Panc1 (cell line): ENCODE results near the gene DGKG. TPM values are rescaled to one million over a fixed set of nuclear protein-coding genes. Genes with fewer than 3 reads are reported as not detected.
A peak's percentile ranks its signal among the peaks of the same experiment; 100 is the strongest.

Experiments
- ATAC-seq: fragments of 200-7000 bp; cut with Tn5 transposase; 2 replicates; pipeline ENCODE4 v1.9.1; 2020; ENCODE audit warnings: mild to moderate bottlenecking, moderate library complexity
- BruUV-seq: library from RNA; stranded (reverse); fragments of 400-500 nt; replicated peaks from 2 replicates; lab custom pipeline; 2021; lab: Mats Ljungman, UMichigan
- CTCF ChIA-PET: fragments of 300-600 bp; sonication (Branson Sonifier 250); formaldehyde crosslinking; loops from one replicate; lab custom pipeline; 2022; ENCODE audit warnings: antibody characterized with exemption; lab: Charles Lee
- POLR2A ChIA-PET: fragments of 300-600 bp; sonication (Branson Sonifier 250); formaldehyde crosslinking; loops from one replicate; lab custom pipeline; 2022; ENCODE audit warnings: antibody characterized with exemption; lab: Charles Lee
- DNase-seq: peaks from one replicate; pipeline ENCODE4 v3.0.0-alpha.2; 2010; ENCODE audit warnings: low read depth, low spot score
- H3K27ac ChIP-seq: 2 replicates; pipeline ENCODE4 v1.5.1; 2011; ENCODE audit warnings: mild to moderate bottlenecking, low read length, inconsistent platforms
- H3K27me3 ChIP-seq: fragments of 200-500 bp; sonication (Bioruptor generic); 2 replicates; pipeline ENCODE4 v1.6.0; 2014; ENCODE audit warnings: low read length, inconsistent platforms; ENCODE audit not compliant: control insufficient read depth, insufficient read depth
- H3K36me3 ChIP-seq: fragments of 200-500 bp; sonication (Bioruptor generic); 2 replicates; pipeline ENCODE4 v1.5.1; 2014; ENCODE audit warnings: inconsistent platforms, mild to moderate bottlenecking, low read length, moderate library complexity; ENCODE audit not compliant: control insufficient read depth, insufficient read depth
- H3K4me1 ChIP-seq: 2 replicates; pipeline ENCODE4 v1.5.1; 2011; ENCODE audit warnings: inconsistent platforms, mild to moderate bottlenecking, low read length, moderate library complexity; ENCODE audit not compliant: control insufficient read depth, insufficient read depth
- H3K4me3 ChIP-seq, 2 experiments: 2 replicates each; pipeline ENCODE4 v1.5.1; 2011 to 2012; ENCODE audit warnings: low read depth in 2 of 2, low read length in 2 of 2, mild to moderate bottlenecking in 2 of 2, inconsistent platforms in 1 of 2, moderate library complexity in 1 of 2
- H3K9me3 ChIP-seq: fragments of 200-500 bp; sonication (Bioruptor generic); 2 replicates; pipeline ENCODE4 v1.5.1; 2014; ENCODE audit warnings: low read depth, mild to moderate bottlenecking, inconsistent platforms, low read length, moderate library complexity; ENCODE audit not compliant: control insufficient read depth, insufficient read depth
- CTCF ChIP-seq: fragments of 450-650 bp; IDR thresholded peaks from 2 replicates; pipeline ENCODE4 v1.5.1; 2017; ENCODE audit warnings: mild to moderate bottlenecking
- POLR2AphosphoS5 ChIP-seq: IDR thresholded peaks from 2 replicates; pipeline ENCODE4 v1.6.1; 2012; ENCODE audit warnings: mild to moderate bottlenecking, low read depth, low read length, moderate library complexity
- REST ChIP-seq, 2 experiments: IDR thresholded peaks; 2 replicates each; pipeline ENCODE4 v1.6.1; 2011 to 2012; ENCODE audit warnings: low read depth in 2 of 2, control low read depth in 1 of 2, low read length in 1 of 2, mild to moderate bottlenecking in 1 of 2, moderate library complexity in 1 of 2; ENCODE audit not compliant: insufficient read depth in 1 of 2
- SIN3A ChIP-seq: IDR thresholded peaks from 2 replicates; pipeline ENCODE4 v1.6.1; 2012; ENCODE audit warnings: low read depth, mild to moderate bottlenecking, low read length, moderate library complexity, borderline replicate concordance; ENCODE audit not compliant: insufficient read depth
- TCF7L2 ChIP-seq: IDR thresholded peaks from 2 replicates; pipeline ENCODE4 v1.6.1; 2011; ENCODE audit warnings: mild to moderate bottlenecking, low read depth, low read length, inconsistent platforms
- in situ Hi-C: cut with HindIII; loops from 2 replicates; pipeline ENCODE4 v1.10.0; 2016; ENCODE audit warnings: low sequenced_read_pairs, low pct_unique_long_range_greater_than_20kb
- intact Hi-C: fragments of 100-400 bp; cut with micrococcal nuclease; formaldehyde crosslinking; loops from one replicate; pipeline ENCODE4 v1.10.0; 2022; ENCODE audit not compliant: unreplicated experiment
- total RNA-seq: library from RNA; stranded (reverse); gene quantifications from one replicate; pipeline ENCODE4 v1.2.1, GENCODE V29; 2021; ENCODE audit not compliant: unreplicated experiment

Gene DGKG
- total RNA-seq, 1 experiment from 2014 or later: 0.46 TPM

GRCh38 chr3:186097663-186098451 lies 264.2 kb downstream of the DGKG start:
- Histone ChIP-seq H3K27ac (peak overlapping the region; percentile 65), H3K36me3 (peaks cover 16% of the 10 kb centered on the region), H3K4me3 (peak overlapping the region; percentile 31 to 51), H3K9me3 (no peaks in the 10 kb centered on the region), H3K4me1 (peaks cover 36% of the 10 kb centered on the region), H3K27me3 (no peaks in the 10 kb centered on the region)
- ChIA-PET POLR2A (interaction anchor here (1.0 kb wide), 1 partner anchor 10 kb away, joined by 4 read pairs; no protein-coding TSS in a partner anchor), CTCF (interaction anchor here (0.6 kb wide), 2 partner anchors 11 to 118 kb away, joined by 3 to 7 read pairs; no protein-coding TSS in a partner anchor)
- intact Hi-C loops: no loop called here
- DNase-seq (no peak), ATAC-seq (peak; percentile 91)
- in situ Hi-C loops: no loop called here
- TF ChIP-seq SIN3A: 0 out of 2 replicates have a peak, but pooled peaks have one; percentile 14
- no peak for TF ChIP-seq POLR2AphosphoS5
- peak; percentile 24; the same call in 1 of the 2 replicates for TF ChIP-seq TCF7L2
- TF ChIP-seq REST (IDR thresholded peaks at IDR 0.05; ENCODE audit: insufficient read depth in 1 of 2, low read depth in 2 of 2, low read length in 1 of 2): no peak
- BruUV-seq: no TSS peak

- ChIA-PET CTCF (no interaction called here), POLR2A (interaction anchor here (1.0 kb wide), 1 partner anchor 11 kb away, joined by 4 read pairs; no protein-coding TSS in a partner anchor)
- DNase-seq: no peak
- Histone ChIP-seq H3K27me3 (no peaks in the 10 kb centered on the region), H3K36me3 (peaks cover 16% of the 10 kb centered on the region), H3K27ac (peak overlapping the region; percentile 65), H3K4me1 (peaks cover 36% of the 10 kb centered on the region), H3K4me3 (peak overlapping the region; percentile 31 to 51; a peak in 2 of 4 replicates), H3K9me3 (no peaks in the 10 kb centered on the region)
- BruUV-seq: no TSS peak
- in situ Hi-C loops: no loop called here
- no peak for TF ChIP-seq CTCF
- TF ChIP-seq POLR2AphosphoS5: no peak
- ATAC-seq: no peak
- intact Hi-C loops: no loop called here
These were observed 264.7 kb downstream of the DGKG start for GRCh38 chr3:186097317-186097662.

Other genes starting within 250 kb of the DGKG start
- 2.8 TPM for gene CRYGS, start 182.1 kb upstream of the DGKG start, total RNA-seq
- gene TBCCD1, start 205.1 kb upstream of the DGKG start, total RNA-seq: 14.5 TPM
- gene DNAJB11, start 208.5 kb upstream of the DGKG start, total RNA-seq: 87.9 TPM